Tibial nerve (tissue), 4 donors: ENCODE results near the gene CHST2. TPM values are rescaled to one million over a fixed set of nuclear protein-coding genes. Genes with fewer than 3 reads are reported as not detected.

Experiments
- DNase-seq, 2 donors: peaks; one replicate each; pipeline ENCODE4 v3.0.0-alpha.2; 2019; ENCODE audit warnings: low spot score in 2 of 2
- H3K27ac ChIP-seq, 4 donors: fragments of 200-600 bp; sonication (generic) in 3 of 4; one replicate each; pipeline ENCODE4 v1.5.1; 2017 to 2019; ENCODE audit warnings: mild to moderate bottlenecking in 1 of 4
- H3K27me3 ChIP-seq, 2 donors: fragments of 200-600 bp; sonication (generic) in 1 of 2; one replicate each; pipeline versions ENCODE4 v1.5.1 to v1.6.0; 2017 to 2019
- H3K36me3 ChIP-seq, 3 donors: fragments of 200-600 bp; sonication (generic); one replicate each; pipeline ENCODE4 v1.5.1; 2018 to 2019
- H3K4me1 ChIP-seq, 4 donors: fragments of 200-600 bp; sonication (generic) in 3 of 4; one replicate each; pipeline ENCODE4 v1.5.1; 2017 to 2019
- H3K4me3 ChIP-seq, 4 donors: fragments of 200-600 bp; sonication (generic) in 3 of 4; one replicate each; pipeline ENCODE4 v1.5.1; 2017 to 2019; ENCODE audit warnings: mild to moderate bottlenecking in 1 of 4, moderate library complexity in 1 of 4
- H3K9me3 ChIP-seq, 4 donors: fragments of 200-600 bp; sonication (generic) in 3 of 4; one replicate each; pipeline ENCODE4 v1.5.1; 2017 to 2019
- CTCF ChIP-seq, 5 experiments: fragments of 200-600 bp in 3 of 5; fragments of 450-650 bp in 2 of 5; sonication (generic) in 3 of 5; IDR thresholded peaks; one replicate each; pipeline ENCODE4 v1.5.1; 2016 to 2019; ENCODE audit warnings: antibody characterized with exemption in 5 of 5, mild to moderate bottlenecking in 3 of 5, moderate library complexity in 2 of 5
- EP300 ChIP-seq, 2 donors: sonication (generic); formaldehyde crosslinking; IDR thresholded peaks; one replicate each; pipeline ENCODE4 v1.6.1; 2017; ENCODE audit warnings: antibody characterized with exemption in 2 of 2, mild to moderate bottlenecking in 1 of 2
- POLR2A ChIP-seq, 2 donors: fragments of 450-650 bp; IDR thresholded peaks; one replicate each; pipeline ENCODE4 v1.6.1; 2017; ENCODE audit warnings: antibody characterized with exemption in 2 of 2, mild to moderate bottlenecking in 2 of 2, moderate library complexity in 2 of 2
- WGBS, 2 donors: methylation state at CpG; one replicate each; pipeline ENCODE4 v1.1.5; 2018; 5-methylcytosine and 5-hydroxymethylcytosine counted together
- total RNA-seq, 4 donors: library from RNA; depleted of rRNA; stranded (reverse); fragments of >200 nt; gene quantifications; one replicate each; pipeline ENCODE4 v1.1.0, GENCODE V29; 2016

Gene CHST2
- total RNA-seq, 4 donors from 2014 or later, result 14.7 to 33.7 (median 18.8) TPM

- TF ChIP-seq CTCF (IDR thresholded peaks at IDR 0.05) (no peak), EP300 (IDR thresholded peaks at IDR 0.05) (no peak), POLR2A (IDR thresholded peaks at IDR 0.05) (no peak)
- DNase-seq, result no peak
- Histone ChIP-seq H3K27me3 (no peaks in the 10 kb centered on the region), H3K4me3 (no peak overlapping the region), H3K9me3 (peaks cover 0 to 9% (median 0%) of the 10 kb centered on the region in 4 donors), H3K4me1 (peaks cover 0 to 11% (median 0%) of the 10 kb centered on the region in 4 donors), H3K27ac (no peak overlapping the region), H3K36me3 (no peaks in the 10 kb centered on the region)
- 78 to 79% methylated on average over 2 of the region's 2 CpGs for WGBS, 2 donors
Measured at GRCh38 chr3:143172795-143173145, 53.2 kb downstream of the CHST2 start.

- Histone ChIP-seq H3K27me3 (no peaks in the 10 kb centered on the region), H3K4me1 (peaks cover 0 to 11% (median 0%) of the 10 kb centered on the region in 4 donors), H3K4me3 (no peak overlapping the region), H3K27ac (no peak overlapping the region), H3K9me3 (peaks cover 0 to 9% (median 0%) of the 10 kb centered on the region in 4 donors), H3K36me3 (no peaks in the 10 kb centered on the region)
- TF ChIP-seq CTCF (IDR thresholded peaks at IDR 0.05), result no peak
- TF ChIP-seq EP300 (IDR thresholded peaks at IDR 0.05), result no peak
- TF ChIP-seq POLR2A (IDR thresholded peaks at IDR 0.05), result no peak
- WGBS, 2 donors, result 58 to 70% methylated on average over 1 of the region's 1 CpG
- DNase-seq, result no peak
Measured at GRCh38 chr3:143173242-143173641, 53.7 kb downstream of the CHST2 start.

Other genes with a start within 250 kb of the CHST2 start
- 100 to 1,000 TPM in 1 of 4 donors, 10 to 100 TPM in 3; 38.5 to 105 (median 59.1) TPM for gene PCOLCE2, start 230.7 kb upstream of the CHST2 start, total RNA-seq
- gene PAQR9, start 156.1 kb upstream of the CHST2 start, total RNA-seq, result not detected
- gene U2SURP, start 118.2 kb upstream of the CHST2 start, total RNA-seq, result 100 to 1,000 TPM in 1 of 4 donors, 10 to 100 TPM in 3; 92.4 to 104 (median 95.6) TPM